Measurements from ENCODE around the gene CPSF3.
"Not testable (repeated sequence)": the region's sequence is repeated elsewhere in the genome, so short reads cannot be mapped to it uniquely, and the experiment has no call there.

CPSF3 gene

GRCh38 chr2:9397201-9397600, 26.3 kb upstream of the CPSF3 start:
- no peak for DNase-seq

- not testable (repeated sequence) for DNase-seq
Observed at GRCh38 chr2:9398251-9398650, 25.2 kb upstream of the CPSF3 start.

- no peak for DNase-seq
Observed at GRCh38 chr2:9398881-9399780, 24.3 kb upstream of the CPSF3 start.

GRCh38 chr2:9400268-9401058, 23.0 kb upstream of the CPSF3 start:
- no peak for DNase-seq

GRCh38 chr2:9401059-9401547, 22.4 kb upstream of the CPSF3 start:
- DNase-seq, result no peak

GRCh38 chr2:9401646-9402371, 21.6 kb upstream of the CPSF3 start:
- DNase-seq, result no peak

- DNase-seq, result no peak
Observed at GRCh38 chr2:9403924-9404323, 19.5 kb upstream of the CPSF3 start.

GRCh38 chr2:9404451-9404850, 19.0 kb upstream of the CPSF3 start:
- no peak for DNase-seq

GRCh38 chr2:9405636-9406035, 17.8 kb upstream of the CPSF3 start:
- no peak for DNase-seq

GRCh38 chr2:9406529-9407362, 16.7 kb upstream of the CPSF3 start:
- DNase-seq, result no peak

- DNase-seq, result no peak
Observed at GRCh38 chr2:9407363-9407811, 16.1 kb upstream of the CPSF3 start.

GRCh38 chr2:9408641-9409151, 14.8 kb upstream of the CPSF3 start:
- DNase-seq, result no peak

- DNase-seq, result no peak
Observed at GRCh38 chr2:9410108-9410507, 13.3 kb upstream of the CPSF3 start.

- no peak for DNase-seq
Observed at GRCh38 chr2:9412781-9413180, 10.7 kb upstream of the CPSF3 start.

- DNase-seq, result no peak
Observed at GRCh38 chr2:9415516-9416169, 7.8 kb upstream of the CPSF3 start.

GRCh38 chr2:9416267-9416961, 7.0 kb upstream of the CPSF3 start:
- no peak for DNase-seq

GRCh38 chr2:9416962-9417316, 6.5 kb upstream of the CPSF3 start:
- DNase-seq, result no peak

GRCh38 chr2:9417725-9418124, 5.7 kb upstream of the CPSF3 start:
- no peak for DNase-seq

- DNase-seq, result no peak
Observed at GRCh38 chr2:9418746-9419145, 4.7 kb upstream of the CPSF3 start.

- DNase-seq, result no peak
Observed at GRCh38 chr2:9419541-9419940, 3.9 kb upstream of the CPSF3 start.

- no peak for DNase-seq
Observed at GRCh38 chr2:9420495-9420894, 3.0 kb upstream of the CPSF3 start.

All from 8988T (cell line).